ENCODE data around the gene CXCL11.

CXCL11 gene

GRCh38 chr4:76016393-76016792 is 19.5 kb downstream of the CXCL11 start:
- no peaks in the 10 kb centered on the region for H4K20me1 ChIP-seq (ENCODE audit: control insufficient read depth, insufficient read depth, low read depth, low read length)
- H3K9me2 ChIP-seq (replicated peaks; ENCODE audit: control insufficient read depth, low read length): no peaks in the 10 kb centered on the region
- no peak overlapping the region for H3K27ac ChIP-seq (ENCODE audit: low read depth, low read length)
- H3K36me3 ChIP-seq (ENCODE audit: control insufficient read depth, low read length): no peaks in the 10 kb centered on the region
- H3F3A ChIP-seq (ENCODE audit: control insufficient read depth, insufficient read depth): no peaks in the 10 kb centered on the region
- peaks cover 8% of the 10 kb centered on the region; the same call in 1 of the 2 replicates for H3K4me1 ChIP-seq (ENCODE audit: control insufficient read depth, low read length)
- no peaks in the 10 kb centered on the region for H3K79me2 ChIP-seq (ENCODE audit: control insufficient read depth, low read length)
- TF ChIP-seq, protein P1, sequence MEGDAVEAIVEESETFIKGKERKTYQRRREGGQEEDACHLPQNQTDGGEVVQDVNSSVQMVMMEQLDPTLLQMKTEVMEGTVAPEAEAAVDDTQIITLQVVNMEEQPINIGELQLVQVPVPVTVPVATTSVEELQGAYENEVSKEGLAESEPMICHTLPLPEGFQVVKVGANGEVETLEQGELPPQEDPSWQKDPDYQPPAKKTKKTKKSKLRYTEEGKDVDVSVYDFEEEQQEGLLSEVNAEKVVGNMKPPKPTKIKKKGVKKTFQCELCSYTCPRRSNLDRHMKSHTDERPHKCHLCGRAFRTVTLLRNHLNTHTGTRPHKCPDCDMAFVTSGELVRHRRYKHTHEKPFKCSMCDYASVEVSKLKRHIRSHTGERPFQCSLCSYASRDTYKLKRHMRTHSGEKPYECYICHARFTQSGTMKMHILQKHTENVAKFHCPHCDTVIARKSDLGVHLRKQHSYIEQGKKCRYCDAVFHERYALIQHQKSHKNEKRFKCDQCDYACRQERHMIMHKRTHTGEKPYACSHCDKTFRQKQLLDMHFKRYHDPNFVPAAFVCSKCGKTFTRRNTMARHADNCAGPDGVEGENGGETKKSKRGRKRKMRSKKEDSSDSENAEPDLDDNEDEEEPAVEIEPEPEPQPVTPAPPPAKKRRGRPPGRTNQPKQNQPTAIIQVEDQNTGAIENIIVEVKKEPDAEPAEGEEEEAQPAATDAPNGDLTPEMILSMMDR (IDR thresholded peaks at IDR 0.05; ENCODE audit: low read depth, low read length, poor library complexity, severe bottlenecking): no peak
- TF ChIP-seq EZH2phosphoT487 (IDR thresholded peaks at IDR 0.05; ENCODE audit: borderline replicate concordance, low read length): no peak
- H3K9me3 ChIP-seq (ENCODE audit: control insufficient read depth, insufficient read depth, low read length): no peaks in the 10 kb centered on the region
- H3K27me3 ChIP-seq (ENCODE audit: control insufficient read depth, low read length): peaks cover 10% of the 10 kb centered on the region
- no peak overlapping the region for H3K4me3 ChIP-seq (ENCODE audit: low read length)
- H3K4me2 ChIP-seq (ENCODE audit: low read length): no peak overlapping the region

- Histone ChIP-seq H3K27me3 (ENCODE audit: control insufficient read depth, low read length) (peaks cover 8% of the 10 kb centered on the region), H3K9me2 (replicated peaks; ENCODE audit: control insufficient read depth, low read length) (no peaks in the 10 kb centered on the region), H3K4me3 (ENCODE audit: low read length) (no peak overlapping the region), H3K27ac (ENCODE audit: low read depth, low read length) (no peak overlapping the region), H3K4me2 (ENCODE audit: low read length) (no peak overlapping the region), H3K36me3 (ENCODE audit: control insufficient read depth, low read length) (no peaks in the 10 kb centered on the region), H4K20me1 (ENCODE audit: control insufficient read depth, insufficient read depth, low read depth, low read length) (no peaks in the 10 kb centered on the region), H3K4me1 (ENCODE audit: control insufficient read depth, low read length) (peaks cover 8% of the 10 kb centered on the region; the same call in 1 of the 2 replicates), H3K9me3 (ENCODE audit: control insufficient read depth, insufficient read depth, low read length) (no peaks in the 10 kb centered on the region), H3F3A (ENCODE audit: control insufficient read depth, insufficient read depth) (no peaks in the 10 kb centered on the region), H3K79me2 (ENCODE audit: control insufficient read depth, low read length) (no peaks in the 10 kb centered on the region)
- TF ChIP-seq, protein P1 (IDR thresholded peaks at IDR 0.05; ENCODE audit: low read depth, low read length, poor library complexity, severe bottlenecking): no peak
- no peak for TF ChIP-seq EZH2phosphoT487 (IDR thresholded peaks at IDR 0.05; ENCODE audit: borderline replicate concordance, low read length)
Measured at GRCh38 chr4:76013540-76013939, 22.3 kb downstream of the CXCL11 start.

DNA sequence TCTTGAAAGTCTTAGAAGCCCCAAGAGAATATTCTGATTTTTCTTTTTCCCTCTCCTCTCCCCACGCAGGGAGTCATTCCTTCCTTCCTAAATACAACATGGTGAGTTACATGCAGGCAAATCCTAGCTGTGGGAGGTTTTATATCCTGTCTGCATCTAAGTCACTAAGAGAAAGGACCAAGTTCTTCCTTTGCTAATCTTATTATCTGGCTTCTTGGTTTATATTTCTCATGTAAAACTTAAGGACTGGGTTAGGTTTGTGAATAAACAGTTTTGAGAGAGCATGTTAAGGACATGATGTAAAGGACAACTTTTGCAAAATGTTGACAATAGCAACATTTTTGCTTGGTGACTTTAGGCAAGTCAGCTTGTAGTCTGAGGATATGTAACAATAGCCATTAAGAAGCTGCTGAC is 23.5 kb downstream of the CXCL11 start:
- Histone ChIP-seq H3K27me3 (ENCODE audit: control insufficient read depth, low read length) (peaks cover 9% of the 10 kb centered on the region), H3K4me3 (ENCODE audit: low read length) (no peak overlapping the region), H3K36me3 (ENCODE audit: control insufficient read depth, low read length) (no peaks in the 10 kb centered on the region), H3K4me1 (ENCODE audit: control insufficient read depth, low read length) (peaks cover 8% of the 10 kb centered on the region; the same call in 1 of the 2 replicates), H3K9me3 (ENCODE audit: control insufficient read depth, insufficient read depth, low read length) (no peaks in the 10 kb centered on the region), H3K79me2 (ENCODE audit: control insufficient read depth, low read length) (no peaks in the 10 kb centered on the region), H4K20me1 (ENCODE audit: control insufficient read depth, insufficient read depth, low read depth, low read length) (no peaks in the 10 kb centered on the region), H3K4me2 (ENCODE audit: low read length) (no peak overlapping the region), H3K27ac (ENCODE audit: low read depth, low read length) (no peak overlapping the region), H3F3A (ENCODE audit: control insufficient read depth, insufficient read depth) (no peaks in the 10 kb centered on the region), H3K9me2 (replicated peaks; ENCODE audit: control insufficient read depth, low read length) (no peaks in the 10 kb centered on the region)
- TF ChIP-seq, protein P1 (IDR thresholded peaks at IDR 0.05; ENCODE audit: low read depth, low read length, poor library complexity, severe bottlenecking): no peak
- TF ChIP-seq EZH2phosphoT487 (IDR thresholded peaks at IDR 0.05; ENCODE audit: borderline replicate concordance, low read length): no peak
